Measurements from ENCODE around the gene MDH1. TPM values are rescaled to one million over a fixed set of nuclear protein-coding genes. Genes with fewer than 3 reads are reported as not detected.
"Not testable (repeated sequence)": the region's sequence is repeated elsewhere in the genome, so short reads cannot be mapped to it uniquely, and the experiment has no call there.

MDH1 gene
- total RNA-seq, 1 donor from 2014 or later = 103 TPM

DNA sequence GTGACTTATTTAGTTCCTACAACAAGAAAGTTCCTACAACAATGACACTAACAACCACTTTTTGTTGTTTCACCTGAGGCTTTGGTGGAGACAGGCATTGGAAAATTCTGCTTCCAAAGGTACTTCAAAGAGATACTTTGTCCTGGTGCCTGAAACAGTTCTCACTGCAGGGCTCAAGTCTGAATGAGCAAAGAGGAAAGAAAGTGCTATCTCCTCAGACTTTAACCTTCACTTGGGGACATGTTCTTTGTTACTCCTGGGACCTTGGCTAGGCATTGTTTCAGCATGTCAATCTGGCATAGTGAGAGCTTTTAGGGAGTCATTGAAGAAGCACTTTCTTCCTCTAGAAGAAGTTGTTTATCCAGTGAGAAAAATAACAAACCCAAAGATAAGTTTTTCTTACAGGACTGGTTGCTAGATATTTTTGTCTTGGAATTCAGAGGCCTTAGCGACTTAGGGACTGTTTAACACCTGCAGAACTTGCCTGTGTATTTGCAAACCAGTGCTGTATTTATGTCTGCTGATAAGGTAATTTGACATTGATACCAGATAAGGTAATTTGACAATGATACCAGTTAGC, 12.2 kb downstream of the MDH1 start:
- Histone ChIP-seq H3K27ac (no peak overlapping the region), H3K27me3 (no peaks in the 10 kb centered on the region), H3K4me1 (no peaks in the 10 kb centered on the region), H3K4me3 (no peak overlapping the region), H3K9me3 (no peaks in the 10 kb centered on the region), H3K36me3 (peaks cover 87% of the 10 kb centered on the region)
- no peak for ATAC-seq
- intact Hi-C loops (cut with DNase I) = no loop called here
- DNase-seq = no peak
- TF ChIP-seq, protein P1, sequence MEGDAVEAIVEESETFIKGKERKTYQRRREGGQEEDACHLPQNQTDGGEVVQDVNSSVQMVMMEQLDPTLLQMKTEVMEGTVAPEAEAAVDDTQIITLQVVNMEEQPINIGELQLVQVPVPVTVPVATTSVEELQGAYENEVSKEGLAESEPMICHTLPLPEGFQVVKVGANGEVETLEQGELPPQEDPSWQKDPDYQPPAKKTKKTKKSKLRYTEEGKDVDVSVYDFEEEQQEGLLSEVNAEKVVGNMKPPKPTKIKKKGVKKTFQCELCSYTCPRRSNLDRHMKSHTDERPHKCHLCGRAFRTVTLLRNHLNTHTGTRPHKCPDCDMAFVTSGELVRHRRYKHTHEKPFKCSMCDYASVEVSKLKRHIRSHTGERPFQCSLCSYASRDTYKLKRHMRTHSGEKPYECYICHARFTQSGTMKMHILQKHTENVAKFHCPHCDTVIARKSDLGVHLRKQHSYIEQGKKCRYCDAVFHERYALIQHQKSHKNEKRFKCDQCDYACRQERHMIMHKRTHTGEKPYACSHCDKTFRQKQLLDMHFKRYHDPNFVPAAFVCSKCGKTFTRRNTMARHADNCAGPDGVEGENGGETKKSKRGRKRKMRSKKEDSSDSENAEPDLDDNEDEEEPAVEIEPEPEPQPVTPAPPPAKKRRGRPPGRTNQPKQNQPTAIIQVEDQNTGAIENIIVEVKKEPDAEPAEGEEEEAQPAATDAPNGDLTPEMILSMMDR (IDR thresholded peaks at IDR 0.05) = no peak

DNA sequence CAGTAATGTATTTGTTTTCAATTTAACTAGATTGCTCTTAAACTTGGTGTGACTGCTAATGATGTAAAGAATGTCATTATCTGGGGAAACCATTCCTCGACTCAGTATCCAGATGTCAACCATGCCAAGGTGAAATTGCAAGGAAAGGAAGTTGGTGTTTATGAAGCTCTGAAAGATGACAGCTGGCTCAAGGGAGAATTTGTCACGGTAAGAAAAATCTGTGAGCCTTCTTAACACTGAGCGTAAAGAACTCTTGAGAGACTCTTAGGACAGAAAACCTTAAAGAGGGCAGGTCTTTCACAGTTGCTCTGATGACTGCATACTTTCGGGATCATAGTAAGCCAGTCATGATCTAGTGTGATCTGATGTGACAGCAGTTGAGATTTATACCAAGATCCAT, 15.9 kb downstream of the MDH1 start:
- Histone ChIP-seq H3K27ac (no peak overlapping the region), H3K4me3 (no peak overlapping the region), H3K4me1 (no peaks in the 10 kb centered on the region), H3K9me3 (no peaks in the 10 kb centered on the region), H3K36me3 (peaks cover 79% of the 10 kb centered on the region), H3K27me3 (no peaks in the 10 kb centered on the region)
- TF ChIP-seq, protein P1 (IDR thresholded peaks at IDR 0.05) = no peak
- DNase-seq (no peak), ATAC-seq (no peak)
- intact Hi-C loops (cut with DNase I) = no loop called here

DNA sequence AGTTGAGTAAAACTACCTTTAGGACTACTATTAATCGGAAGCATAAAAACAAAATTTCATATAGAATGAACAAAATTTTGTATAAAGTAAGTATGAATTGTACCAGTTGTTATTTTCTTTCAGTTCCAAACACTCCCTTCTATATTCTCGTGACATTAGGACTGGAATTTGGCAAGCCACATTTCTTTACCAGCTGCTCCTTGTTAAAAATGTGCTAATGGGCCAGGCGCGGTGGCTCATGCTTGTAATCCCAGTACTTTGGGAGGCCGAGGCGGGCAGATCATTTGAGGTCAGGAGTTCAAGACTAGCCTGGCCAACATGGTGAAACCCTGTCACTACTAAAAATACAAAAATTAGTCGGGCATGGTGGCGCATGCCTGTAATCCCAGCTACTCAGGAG, 20.1 kb downstream of the MDH1 start:
- ATAC-seq; H3K27me3 ChIP-seq; H3K4me1 ChIP-seq; H3K27ac ChIP-seq; DNase-seq; H3K4me3 ChIP-seq; H3K9me3 ChIP-seq; intact Hi-C loops (cut with DNase I): not testable (repeated sequence)
- peaks cover 37% of the 10 kb centered on the region for H3K36me3 ChIP-seq

GRCh38 chr2:63610525-63610924, 21.8 kb downstream of the MDH1 start:
- no peak overlapping the region for H3K4me3 ChIP-seq
- ATAC-seq (no peak), DNase-seq (no peak)
- no peaks in the 10 kb centered on the region for H3K27me3 ChIP-seq
- peaks cover 20% of the 10 kb centered on the region for H3K36me3 ChIP-seq
- TF ChIP-seq, protein P1 (IDR thresholded peaks at IDR 0.05) = no peak
- H3K4me1 ChIP-seq = no peaks in the 10 kb centered on the region
- H3K9me3 ChIP-seq = no peaks in the 10 kb centered on the region
- intact Hi-C loops (cut with DNase I) = no loop called here
- no peak overlapping the region for H3K27ac ChIP-seq

DNA sequence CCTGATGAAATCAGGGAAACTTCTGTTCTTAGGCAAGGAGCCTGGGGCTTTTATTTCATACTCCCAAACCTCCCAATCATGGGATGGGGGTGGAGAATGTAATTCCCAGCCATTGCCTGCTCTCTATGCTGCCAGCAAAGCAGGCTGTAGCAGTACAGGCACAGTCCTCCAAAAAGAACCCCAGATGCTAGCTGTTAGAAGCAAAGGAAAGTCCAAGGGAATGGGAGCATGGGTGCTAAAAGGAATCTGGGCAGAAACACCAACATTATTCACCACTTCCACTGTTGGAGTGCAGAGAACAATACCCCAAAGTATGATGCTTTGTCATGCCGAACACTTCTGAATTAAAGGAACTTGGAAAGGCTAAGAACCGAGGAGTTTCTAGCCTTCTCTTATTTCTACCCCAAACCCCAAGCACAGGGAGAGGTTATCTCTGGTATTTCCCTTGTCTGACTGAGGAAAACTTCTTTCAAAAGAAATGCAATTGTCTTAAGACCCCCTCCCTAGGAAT, 24.7 kb downstream of the MDH1 start:
- DNase-seq (no peak), ATAC-seq (no peak)
- H3K27ac ChIP-seq = no peak overlapping the region
- TF ChIP-seq, protein P1 (IDR thresholded peaks at IDR 0.05) = no peak
- intact Hi-C loops (cut with DNase I) = no loop called here
- no peaks in the 10 kb centered on the region for H3K27me3 ChIP-seq
- H3K4me1 ChIP-seq = no peaks in the 10 kb centered on the region
- no peak overlapping the region for H3K4me3 ChIP-seq
- H3K36me3 ChIP-seq = no peaks in the 10 kb centered on the region
- no peaks in the 10 kb centered on the region for H3K9me3 ChIP-seq

GRCh38 chr2:63614448-63614968, 25.7 kb downstream of the MDH1 start:
- ATAC-seq = no peak

More at GRCh38 chr2:63614448-63614968, 25.7 kb downstream of the MDH1 start:
- H3K4me3 ChIP-seq = no peak overlapping the region
- H3K27me3 ChIP-seq = no peaks in the 10 kb centered on the region
- H3K36me3 ChIP-seq = no peaks in the 10 kb centered on the region
- TF ChIP-seq, protein P1 (IDR thresholded peaks at IDR 0.05) = no peak
- no peak for DNase-seq
- no peak overlapping the region for H3K27ac ChIP-seq
- no peaks in the 10 kb centered on the region for H3K9me3 ChIP-seq
- H3K4me1 ChIP-seq = no peaks in the 10 kb centered on the region
- intact Hi-C loops (cut with DNase I) = no loop called here

All from upper lobe of right lung (tissue), 1 donor.